ENCODE data around the gene NRSN2.
"Not testable (repeated sequence)": the region's sequence is repeated elsewhere in the genome, so short reads cannot be mapped to it uniquely, and the experiment has no call there.

NRSN2 gene

DNA sequence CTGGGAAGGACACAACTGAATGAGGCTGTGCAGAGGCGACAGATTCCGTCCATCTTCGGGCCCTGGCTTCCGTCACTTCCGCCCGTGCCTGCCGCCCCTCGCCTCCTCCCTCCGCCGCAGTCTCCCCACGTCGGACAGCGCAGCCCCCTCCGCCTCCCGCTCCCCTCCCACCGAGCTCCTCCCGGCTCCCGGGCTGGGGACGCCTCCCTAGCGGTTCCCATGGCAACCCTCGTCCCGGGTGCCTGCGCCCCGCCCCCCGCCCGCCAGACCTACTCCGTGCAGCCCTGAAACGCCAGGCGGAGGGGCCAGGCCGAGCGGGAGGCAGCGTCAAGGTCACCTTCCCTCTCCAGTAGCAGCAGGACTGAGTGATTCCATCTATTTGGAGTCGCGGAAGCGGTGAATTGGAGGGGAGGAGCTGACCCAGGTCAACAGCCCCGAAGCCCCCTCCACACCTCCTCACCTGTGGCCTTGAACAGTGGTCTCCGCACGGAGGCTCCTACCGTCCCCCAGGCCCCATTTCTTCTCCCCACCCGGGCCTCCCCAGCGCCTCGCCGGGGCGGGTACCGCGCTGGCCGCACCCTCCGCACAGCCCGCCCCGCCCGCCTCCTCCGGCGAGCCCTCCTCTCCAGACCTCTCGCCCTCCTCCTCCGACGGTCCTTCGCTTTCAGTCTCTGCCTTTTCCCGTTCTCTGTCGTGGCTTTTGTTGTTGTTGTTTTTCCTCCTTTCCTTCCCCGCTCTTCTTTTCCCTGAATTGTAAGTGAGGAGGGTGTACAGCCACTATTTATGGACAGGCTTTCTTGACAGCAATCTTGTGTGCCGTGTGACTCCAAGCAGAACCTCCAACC is 951 bp downstream of the NRSN2 start:
- in situ Hi-C loops (cut with HindIII; ENCODE audit: low pct_ligation_motif_present, low sequenced_read_pairs), result no loop called here
- H3K27ac ChIP-seq, result peak overlapping the region; percentile 83
- no peaks in the 10 kb centered on the region for H3K27me3 ChIP-seq (replicated peaks)
- TF ChIP-seq, protein P1, sequence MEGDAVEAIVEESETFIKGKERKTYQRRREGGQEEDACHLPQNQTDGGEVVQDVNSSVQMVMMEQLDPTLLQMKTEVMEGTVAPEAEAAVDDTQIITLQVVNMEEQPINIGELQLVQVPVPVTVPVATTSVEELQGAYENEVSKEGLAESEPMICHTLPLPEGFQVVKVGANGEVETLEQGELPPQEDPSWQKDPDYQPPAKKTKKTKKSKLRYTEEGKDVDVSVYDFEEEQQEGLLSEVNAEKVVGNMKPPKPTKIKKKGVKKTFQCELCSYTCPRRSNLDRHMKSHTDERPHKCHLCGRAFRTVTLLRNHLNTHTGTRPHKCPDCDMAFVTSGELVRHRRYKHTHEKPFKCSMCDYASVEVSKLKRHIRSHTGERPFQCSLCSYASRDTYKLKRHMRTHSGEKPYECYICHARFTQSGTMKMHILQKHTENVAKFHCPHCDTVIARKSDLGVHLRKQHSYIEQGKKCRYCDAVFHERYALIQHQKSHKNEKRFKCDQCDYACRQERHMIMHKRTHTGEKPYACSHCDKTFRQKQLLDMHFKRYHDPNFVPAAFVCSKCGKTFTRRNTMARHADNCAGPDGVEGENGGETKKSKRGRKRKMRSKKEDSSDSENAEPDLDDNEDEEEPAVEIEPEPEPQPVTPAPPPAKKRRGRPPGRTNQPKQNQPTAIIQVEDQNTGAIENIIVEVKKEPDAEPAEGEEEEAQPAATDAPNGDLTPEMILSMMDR (IDR thresholded peaks at IDR 0.05; ENCODE audit: low read depth, low read length, missing control alignments), result no peak
- H3K4me3 ChIP-seq (ENCODE audit: low read depth, low read length), result peak overlapping the region; percentile 79
- peak; percentile 87 for DNase-seq
- H3K36me3 ChIP-seq (replicated peaks), result peaks cover 5% of the 10 kb centered on the region

DNA sequence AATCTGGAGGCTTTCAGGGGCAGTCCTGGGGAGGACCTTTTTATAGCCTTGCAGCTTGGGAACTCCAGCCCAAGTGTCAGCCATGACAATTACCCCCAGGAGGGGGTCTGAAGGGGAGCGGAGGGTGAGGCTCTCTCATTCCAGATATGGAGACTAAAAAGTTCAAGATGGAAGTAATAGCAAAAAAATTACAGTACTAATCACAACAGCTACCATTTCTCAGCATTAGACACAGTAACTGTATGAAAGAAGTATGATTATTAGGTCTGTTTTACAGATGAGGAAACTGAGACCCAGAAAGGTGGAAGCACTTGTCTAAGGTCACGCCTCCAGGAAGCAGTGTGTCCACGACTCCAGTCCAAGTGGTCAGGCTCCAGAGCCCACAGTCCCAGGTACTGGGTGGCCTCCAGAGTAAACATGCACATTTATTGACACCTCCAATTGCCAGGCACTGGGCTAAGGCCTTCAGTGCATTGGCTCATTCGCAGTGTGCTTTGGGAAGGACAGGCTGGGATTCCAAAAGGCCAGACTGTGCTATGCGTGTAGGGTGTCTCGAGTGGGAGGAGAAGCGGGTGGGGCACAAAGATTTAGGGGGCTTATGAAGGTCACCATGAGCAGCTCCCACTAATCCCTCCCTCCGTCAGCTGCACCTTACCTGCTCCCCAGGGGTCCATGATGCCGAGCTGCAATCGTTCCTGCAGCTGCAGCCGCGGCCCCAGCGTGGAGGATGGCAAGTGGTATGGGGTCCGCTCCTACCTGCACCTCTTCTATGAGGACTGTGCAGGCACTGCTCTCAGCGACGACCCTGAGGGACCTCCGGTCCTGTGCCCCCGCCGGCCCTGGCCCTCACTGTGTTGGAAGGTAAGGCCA is 2.3 kb downstream of the NRSN2 start:
- no peaks in the 10 kb centered on the region for H3K27me3 ChIP-seq (replicated peaks)
- H3K36me3 ChIP-seq (replicated peaks), result peaks cover 8% of the 10 kb centered on the region
- in situ Hi-C loops (cut with HindIII; ENCODE audit: low pct_ligation_motif_present, low sequenced_read_pairs), result no loop called here
- no peak overlapping the region for H3K4me3 ChIP-seq (ENCODE audit: low read depth, low read length)
- TF ChIP-seq, protein P1 (IDR thresholded peaks at IDR 0.05; ENCODE audit: low read depth, low read length, missing control alignments), result no peak
- no peak for DNase-seq
- no peak overlapping the region for H3K27ac ChIP-seq

DNA sequence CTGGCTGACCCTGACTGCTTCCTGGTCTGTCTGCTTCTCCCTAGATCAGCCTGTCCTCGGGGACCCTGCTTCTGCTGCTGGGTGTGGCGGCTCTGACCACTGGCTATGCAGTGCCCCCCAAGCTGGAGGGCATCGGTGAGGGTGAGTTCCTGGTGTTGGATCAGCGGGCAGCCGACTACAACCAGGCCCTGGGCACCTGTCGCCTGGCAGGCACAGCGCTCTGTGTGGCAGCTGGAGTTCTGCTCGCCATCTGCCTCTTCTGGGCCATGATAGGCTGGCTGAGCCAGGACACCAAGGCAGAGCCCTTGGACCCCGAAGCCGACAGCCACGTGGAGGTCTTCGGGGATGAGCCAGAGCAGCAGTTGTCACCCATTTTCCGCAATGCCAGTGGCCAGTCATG is 6.3 kb downstream of the NRSN2 start:
- TF ChIP-seq, protein P1 (IDR thresholded peaks at IDR 0.05; ENCODE audit: low read depth, low read length, missing control alignments), result no peak
- in situ Hi-C loops (cut with HindIII; ENCODE audit: low pct_ligation_motif_present, low sequenced_read_pairs), result no loop called here
- peaks cover 8% of the 10 kb centered on the region for H3K36me3 ChIP-seq (replicated peaks)
- H3K27ac ChIP-seq, result no peak overlapping the region
- no peak for DNase-seq
- no peak overlapping the region for H3K4me3 ChIP-seq (ENCODE audit: low read depth, low read length)
- no peaks in the 10 kb centered on the region for H3K27me3 ChIP-seq (replicated peaks)

DNA sequence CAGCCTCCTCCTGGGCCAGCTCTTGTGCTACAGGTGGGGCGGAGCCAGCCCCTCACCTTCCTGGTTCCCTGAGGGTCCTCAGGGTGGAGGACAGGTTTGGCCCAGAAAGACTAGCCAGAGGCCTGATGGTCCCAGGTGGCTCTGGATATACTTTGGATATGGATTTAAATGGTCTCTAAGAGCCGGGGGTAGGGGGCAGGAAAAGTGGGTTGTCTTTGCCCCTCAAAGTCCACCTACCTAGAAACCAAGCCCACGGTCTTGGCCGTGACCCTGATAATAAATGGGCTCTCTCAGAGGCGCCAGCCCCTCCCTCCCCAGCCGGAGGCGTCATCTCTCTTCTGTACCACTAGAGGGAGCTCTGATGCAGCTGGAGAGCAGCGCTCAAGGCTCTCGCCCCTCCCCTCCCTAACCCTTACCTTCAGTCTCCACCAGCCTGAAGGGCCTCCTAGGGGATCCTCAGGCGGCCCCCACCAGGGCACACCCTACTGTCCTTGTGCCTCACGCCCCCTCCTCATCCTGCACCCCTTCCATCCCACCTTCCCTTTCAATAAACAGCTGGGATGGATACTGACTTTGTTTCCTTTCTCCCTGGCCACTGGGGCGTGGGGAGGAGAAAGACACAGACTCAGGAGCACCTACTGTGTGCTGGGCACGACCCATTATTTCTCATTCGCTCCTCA is 7.5 kb downstream of the NRSN2 start:
- DNase-seq, result peak; percentile 34
- Histone ChIP-seq H3K27me3 (replicated peaks) (no peaks in the 10 kb centered on the region), H3K4me3 (ENCODE audit: low read depth, low read length) (no peak overlapping the region), H3K36me3 (replicated peaks) (peaks cover 5% of the 10 kb centered on the region), H3K27ac (no peak overlapping the region)
- in situ Hi-C loops (cut with HindIII; ENCODE audit: low pct_ligation_motif_present, low sequenced_read_pairs), result no loop called here
- TF ChIP-seq, protein P1 (IDR thresholded peaks at IDR 0.05; ENCODE audit: low read depth, low read length, missing control alignments), result peak; percentile 97

DNA sequence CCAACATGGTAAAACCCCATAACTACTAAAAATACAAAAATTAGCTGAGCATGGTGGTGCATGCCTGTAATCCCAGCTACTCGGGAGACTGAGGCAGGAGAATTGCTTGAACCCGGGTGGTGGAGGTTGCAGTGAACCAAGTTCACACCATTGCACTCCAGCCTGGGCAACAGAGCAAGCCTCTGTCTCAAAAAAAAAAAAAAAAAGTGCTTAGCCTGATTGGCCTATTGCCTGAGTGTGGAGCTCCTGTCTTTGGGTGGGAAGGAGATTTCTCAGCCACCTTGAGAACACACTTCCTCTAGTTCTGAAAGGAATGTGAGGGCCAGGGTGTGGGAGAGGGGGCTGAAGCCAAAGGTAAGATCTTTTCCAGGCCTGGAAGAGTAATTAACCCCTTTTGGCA is 9.2 kb downstream of the NRSN2 start:
- H3K27me3 ChIP-seq (replicated peaks); in situ Hi-C loops (cut with HindIII; ENCODE audit: low pct_ligation_motif_present, low sequenced_read_pairs); H3K27ac ChIP-seq; DNase-seq; H3K4me3 ChIP-seq (ENCODE audit: low read depth, low read length); H3K36me3 ChIP-seq (replicated peaks): not testable (repeated sequence)

DNA sequence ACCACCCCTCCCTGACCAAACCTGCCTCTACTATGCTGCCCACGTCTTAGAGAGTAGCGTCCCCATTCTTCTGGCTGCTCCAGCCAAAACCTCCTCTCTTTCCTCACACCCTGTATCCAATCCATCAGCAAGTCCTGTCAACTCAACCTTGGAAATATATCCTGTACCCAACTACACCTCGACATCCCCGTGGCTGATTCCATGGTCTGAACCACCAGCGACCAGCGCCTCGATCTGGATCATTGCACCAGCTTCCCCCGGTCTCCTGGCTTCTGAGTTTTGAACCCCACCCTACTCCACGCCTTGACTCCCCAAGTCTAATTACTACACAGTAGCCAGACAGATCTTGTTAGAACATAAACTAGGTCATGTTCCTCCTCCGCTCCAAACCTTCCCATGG is 9.8 kb downstream of the NRSN2 start:
- TF ChIP-seq, protein P1 (IDR thresholded peaks at IDR 0.05; ENCODE audit: low read depth, low read length, missing control alignments), result no peak

More for the DNA sequence above, 9.8 kb downstream of the NRSN2 start:
- no peak overlapping the region for H3K27ac ChIP-seq
- no peaks in the 10 kb centered on the region for H3K27me3 ChIP-seq (replicated peaks)
- peaks cover 3% of the 10 kb centered on the region for H3K36me3 ChIP-seq (replicated peaks)
- no peak overlapping the region for H3K4me3 ChIP-seq (ENCODE audit: low read depth, low read length)
- in situ Hi-C loops (cut with HindIII; ENCODE audit: low pct_ligation_motif_present, low sequenced_read_pairs), result no loop called here
- no peak for DNase-seq

Data from brain microvascular endothelial cell (primary cell).